ENCODE measurements around the gene CDC20.
A peak's percentile ranks its signal among the peaks of the same experiment; 100 is the strongest.

Gene CDC20

GRCh38 chr1:43388613-43389012 lies 29.8 kb downstream of the CDC20 start:
- Histone ChIP-seq H3K23ac (ENCODE audit: low read length) (no peak overlapping the region), H3K27ac (ENCODE audit: low read depth, low read length) (no peak overlapping the region), H4K5ac (ENCODE audit: low read length) (no peak overlapping the region), H2BK15ac (replicated peaks; ENCODE audit: low read depth) (no peak overlapping the region), H4K8ac (ENCODE audit: low read depth, low read length) (no peak overlapping the region), H2AK5ac (ENCODE audit: low read length) (no peak overlapping the region), H3K36me3 (ENCODE audit: control insufficient read depth, insufficient read depth, low read length) (peaks cover 16% of the 10 kb centered on the region), H2BK5ac (ENCODE audit: low read length) (no peak overlapping the region), H3K27me3 (ENCODE audit: insufficient read depth, low read length, poor library complexity) (no peaks in the 10 kb centered on the region), H3K4me3 (ENCODE audit: low read length) (no peak overlapping the region), H3K18ac (ENCODE audit: low read length) (no peak overlapping the region), H3K4me2 (ENCODE audit: low read length) (peak overlapping the region; percentile 99), H3K79me1 (ENCODE audit: low read length) (peaks cover 20% of the 10 kb centered on the region), H2BK120ac (ENCODE audit: low read depth, low read length) (no peak overlapping the region), H3K79me2 (ENCODE audit: control insufficient read depth, insufficient read depth, low read length) (peaks cover 15% of the 10 kb centered on the region), H3K9ac (ENCODE audit: low read length) (peak overlapping the region; percentile 92), H3K4ac (ENCODE audit: low read depth, low read length) (no peak overlapping the region), H3K56ac (ENCODE audit: low read length) (peak overlapping the region; percentile 100), H3K4me1 (ENCODE audit: control insufficient read depth, low read depth, low read length) (peaks cover 10% of the 10 kb centered on the region)
- no peak for DNase-seq
- no CpG with 5 or more reads among the region's 3 CpGs for WGBS (ENCODE audit: extremely low coverage, insufficient coverage, low lambda C conversion rate)

DNA sequence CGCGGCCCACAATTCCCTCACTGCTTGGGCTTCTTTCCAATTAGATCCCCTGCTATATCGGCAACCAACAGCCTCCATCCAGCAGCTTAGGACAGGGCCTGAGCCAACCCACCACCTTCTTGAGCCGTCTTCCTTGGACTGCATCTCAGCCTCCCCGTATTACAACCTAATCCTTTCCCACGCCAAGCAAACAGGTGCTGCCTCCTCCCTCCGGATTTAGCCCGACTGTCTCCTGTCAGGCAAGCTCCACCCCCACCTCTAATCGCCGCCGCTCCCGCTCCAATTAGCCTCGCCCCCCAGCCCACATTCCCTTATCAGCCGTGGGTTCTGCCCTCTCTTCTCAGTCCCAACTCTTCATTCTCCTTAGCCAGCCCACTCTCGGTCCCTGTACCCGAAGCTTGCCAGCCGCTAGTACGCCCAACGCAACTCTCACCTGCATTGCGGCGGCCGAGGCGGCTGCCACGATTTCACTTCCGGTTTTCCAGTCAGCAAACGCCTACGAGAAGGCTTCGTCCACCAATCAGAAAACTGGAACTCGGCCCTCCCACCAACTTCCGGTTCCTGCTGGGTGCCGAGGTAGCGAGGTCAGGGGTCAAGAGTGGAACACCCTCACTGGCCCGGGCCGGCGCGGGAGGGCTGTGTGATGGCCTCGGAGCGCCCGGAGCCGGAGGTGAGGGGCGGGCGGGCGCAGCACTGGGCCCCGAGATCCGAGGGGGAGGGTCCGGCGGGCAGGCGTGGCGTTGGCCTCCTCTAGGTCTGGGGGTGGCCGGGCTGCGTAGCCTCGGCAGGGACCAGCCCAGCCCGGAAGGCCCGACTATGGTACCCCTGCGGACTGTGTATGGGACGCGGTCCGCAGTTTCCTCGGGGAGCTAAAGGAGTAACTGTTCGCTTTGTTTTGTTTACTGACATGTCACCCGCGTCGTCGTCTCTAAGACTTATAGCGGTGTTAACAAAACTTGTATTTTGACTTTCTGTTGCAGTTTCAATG lies 30.8 kb downstream of the CDC20 start, which contains the start of the genes MED8 and SZT2:
Gene MED8, minus strand, starts transcription at position 475 of the 988 bp plus-strand sequence. Its CDS starts 36 bp downstream, at position 439.
Gene SZT2, plus strand, starts transcription at position 574 of the 988 bp plus-strand sequence. Its CDS starts 70 bp downstream, at position 644.
- peak within 1 kb of the TSS; percentile 100 for H3K56ac ChIP-seq (ENCODE audit: low read length)
- peak within 1 kb of the TSS; percentile 34 for H3K27ac ChIP-seq (ENCODE audit: low read depth, low read length)
- DNase-seq = peak; percentile 99
- H2BK5ac ChIP-seq (ENCODE audit: low read length) = peak within 1 kb of the TSS; percentile 61
- no peak within 1 kb of the TSS for H2BK15ac ChIP-seq (replicated peaks; ENCODE audit: low read depth)
- peak within 1 kb of the TSS; percentile 99 for H3K4me2 ChIP-seq (ENCODE audit: low read length)
- H3K4ac ChIP-seq (ENCODE audit: low read depth, low read length) = peak within 1 kb of the TSS; percentile 65
- peak within 1 kb of the TSS; percentile 53 for H3K18ac ChIP-seq (ENCODE audit: low read length)
- WGBS (ENCODE audit: extremely low coverage, insufficient coverage, low lambda C conversion rate) = no CpG with 5 or more reads among the region's 65 CpGs
- H3K36me3 ChIP-seq (ENCODE audit: control insufficient read depth, insufficient read depth, low read length) = peaks cover 16% of the 10 kb centered on the region
- H3K79me1 ChIP-seq (ENCODE audit: low read length) = peaks cover 20% of the 10 kb centered on the region
- H4K8ac ChIP-seq (ENCODE audit: low read depth, low read length) = no peak within 1 kb of the TSS
- H3K27me3 ChIP-seq (ENCODE audit: insufficient read depth, low read length, poor library complexity) = no peaks in the 10 kb centered on the region
- H3K79me2 ChIP-seq (ENCODE audit: control insufficient read depth, insufficient read depth, low read length) = peaks cover 15% of the 10 kb centered on the region
- H3K23ac ChIP-seq (ENCODE audit: low read length) = no peak within 1 kb of the TSS
- H4K5ac ChIP-seq (ENCODE audit: low read length) = no peak within 1 kb of the TSS
- peaks cover 10% of the 10 kb centered on the region for H3K4me1 ChIP-seq (ENCODE audit: control insufficient read depth, low read depth, low read length)
- H2AK5ac ChIP-seq (ENCODE audit: low read length) = peak within 1 kb of the TSS; percentile 38
- peak within 1 kb of the TSS; percentile 96 for H3K4me3 ChIP-seq (ENCODE audit: low read length)
- no peak within 1 kb of the TSS for H2BK120ac ChIP-seq (ENCODE audit: low read depth, low read length)
- H3K9ac ChIP-seq (ENCODE audit: low read length) = peak within 1 kb of the TSS; percentile 92

GRCh38 chr1:43392702-43393101 lies 33.9 kb downstream of the CDC20 start:
- WGBS (ENCODE audit: extremely low coverage, insufficient coverage, low lambda C conversion rate) = no CpG with 5 or more reads among the region's 3 CpGs
- Histone ChIP-seq H4K5ac (ENCODE audit: low read length) (no peak overlapping the region), H3K23ac (ENCODE audit: low read length) (no peak overlapping the region), H3K79me2 (ENCODE audit: control insufficient read depth, insufficient read depth, low read length) (peaks cover 12% of the 10 kb centered on the region), H3K4me1 (ENCODE audit: control insufficient read depth, low read depth, low read length) (peaks cover 10% of the 10 kb centered on the region), H3K27me3 (ENCODE audit: insufficient read depth, low read length, poor library complexity) (no peaks in the 10 kb centered on the region), H3K79me1 (ENCODE audit: low read length) (peaks cover 17% of the 10 kb centered on the region), H2BK15ac (replicated peaks; ENCODE audit: low read depth) (no peak overlapping the region), H3K18ac (ENCODE audit: low read length) (no peak overlapping the region), H3K56ac (ENCODE audit: low read length) (no peak overlapping the region), H3K9ac (ENCODE audit: low read length) (no peak overlapping the region), H2BK120ac (ENCODE audit: low read depth, low read length) (no peak overlapping the region), H3K4ac (ENCODE audit: low read depth, low read length) (no peak overlapping the region), H2AK5ac (ENCODE audit: low read length) (no peak overlapping the region), H4K8ac (ENCODE audit: low read depth, low read length) (no peak overlapping the region), H2BK5ac (ENCODE audit: low read length) (no peak overlapping the region), H3K36me3 (ENCODE audit: control insufficient read depth, insufficient read depth, low read length) (no peaks in the 10 kb centered on the region), H3K27ac (ENCODE audit: low read depth, low read length) (no peak overlapping the region), H3K4me2 (ENCODE audit: low read length) (no peak overlapping the region), H3K4me3 (ENCODE audit: low read length) (no peak overlapping the region)
- no peak for DNase-seq

DNA sequence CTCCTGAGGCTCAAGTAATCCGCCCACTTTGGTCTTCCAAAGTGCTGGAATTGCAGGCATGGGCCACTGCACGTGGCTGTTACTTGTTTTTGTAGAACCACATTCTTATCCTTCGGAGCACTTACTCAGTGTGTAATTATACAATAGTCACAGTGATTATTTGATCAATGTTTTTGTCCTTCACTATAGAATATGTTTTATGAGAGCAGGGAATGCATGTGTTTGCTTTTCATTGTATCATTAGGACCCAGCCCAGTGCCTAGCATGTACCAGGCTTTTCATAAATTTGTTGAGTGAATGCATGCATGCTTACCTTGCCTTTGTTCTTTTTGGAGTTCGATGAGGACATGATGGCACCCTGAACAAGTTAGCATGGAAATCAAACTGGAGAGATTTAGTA lies 36.7 kb downstream of the CDC20 start:
- Histone ChIP-seq H3K27ac (ENCODE audit: low read depth, low read length) (no peak overlapping the region), H3K4me2 (ENCODE audit: low read length) (no peak overlapping the region), H3K4me3 (ENCODE audit: low read length) (no peak overlapping the region), H3K56ac (ENCODE audit: low read length) (no peak overlapping the region), H4K8ac (ENCODE audit: low read depth, low read length) (no peak overlapping the region), H4K5ac (ENCODE audit: low read length) (no peak overlapping the region), H3K9ac (ENCODE audit: low read length) (no peak overlapping the region), H3K79me2 (ENCODE audit: control insufficient read depth, insufficient read depth, low read length) (no peaks in the 10 kb centered on the region), H2BK15ac (replicated peaks; ENCODE audit: low read depth) (no peak overlapping the region), H3K18ac (ENCODE audit: low read length) (no peak overlapping the region), H2BK120ac (ENCODE audit: low read depth, low read length) (no peak overlapping the region), H3K36me3 (ENCODE audit: control insufficient read depth, insufficient read depth, low read length) (no peaks in the 10 kb centered on the region), H3K23ac (ENCODE audit: low read length) (no peak overlapping the region), H3K4me1 (ENCODE audit: control insufficient read depth, low read depth, low read length) (peaks cover 2% of the 10 kb centered on the region), H3K4ac (ENCODE audit: low read depth, low read length) (no peak overlapping the region), H3K27me3 (ENCODE audit: insufficient read depth, low read length, poor library complexity) (no peaks in the 10 kb centered on the region), H2AK5ac (ENCODE audit: low read length) (no peak overlapping the region), H3K79me1 (ENCODE audit: low read length) (peaks cover 1% of the 10 kb centered on the region), H2BK5ac (ENCODE audit: low read length) (no peak overlapping the region)
- DNase-seq = no peak
- no CpG with 5 or more reads among the region's 4 CpGs for WGBS (ENCODE audit: extremely low coverage, insufficient coverage, low lambda C conversion rate)

DNA sequence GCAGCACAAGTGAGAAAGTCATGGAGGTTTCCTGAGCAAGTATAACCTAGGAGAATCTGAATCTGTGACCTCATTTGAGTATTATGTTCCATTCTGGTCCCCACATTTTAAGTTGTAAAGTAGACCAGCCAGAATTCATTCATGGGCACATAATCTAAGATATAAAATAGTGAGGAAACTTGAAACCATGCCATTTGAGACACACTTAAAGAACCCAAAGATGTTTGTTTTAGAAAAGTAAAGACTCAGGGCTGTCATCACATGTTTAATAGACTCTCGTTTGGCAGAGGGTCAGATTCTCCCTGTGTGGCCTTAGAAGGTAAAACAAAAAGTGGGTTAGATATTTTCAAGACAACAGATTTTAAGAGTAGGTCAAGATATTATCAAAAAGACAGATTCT lies 37.3 kb downstream of the CDC20 start:
- Histone ChIP-seq H2BK15ac (replicated peaks; ENCODE audit: low read depth) (no peak overlapping the region), H3K56ac (ENCODE audit: low read length) (no peak overlapping the region), H3K27me3 (ENCODE audit: insufficient read depth, low read length, poor library complexity) (no peaks in the 10 kb centered on the region), H4K5ac (ENCODE audit: low read length) (no peak overlapping the region), H3K4me2 (ENCODE audit: low read length) (no peak overlapping the region), H2AK5ac (ENCODE audit: low read length) (no peak overlapping the region), H4K8ac (ENCODE audit: low read depth, low read length) (no peak overlapping the region), H3K79me1 (ENCODE audit: low read length) (no peaks in the 10 kb centered on the region), H3K18ac (ENCODE audit: low read length) (no peak overlapping the region), H3K36me3 (ENCODE audit: control insufficient read depth, insufficient read depth, low read length) (no peaks in the 10 kb centered on the region), H3K4me3 (ENCODE audit: low read length) (no peak overlapping the region), H3K9ac (ENCODE audit: low read length) (no peak overlapping the region), H2BK120ac (ENCODE audit: low read depth, low read length) (no peak overlapping the region), H3K79me2 (ENCODE audit: control insufficient read depth, insufficient read depth, low read length) (no peaks in the 10 kb centered on the region), H3K27ac (ENCODE audit: low read depth, low read length) (no peak overlapping the region), H2BK5ac (ENCODE audit: low read length) (no peak overlapping the region), H3K23ac (ENCODE audit: low read length) (no peak overlapping the region), H3K4me1 (ENCODE audit: control insufficient read depth, low read depth, low read length) (no peaks in the 10 kb centered on the region), H3K4ac (ENCODE audit: low read depth, low read length) (no peak overlapping the region)
- no peak for DNase-seq
- no CpG with 5 or more reads among the region's 1 CpG for WGBS (ENCODE audit: extremely low coverage, insufficient coverage, low lambda C conversion rate)

Measured in mesendoderm (in vitro differentiated cells).